ENCODE measurements around the gene MRPS12. TPM values are rescaled to one million over a fixed set of nuclear protein-coding genes. Genes with fewer than 3 reads are reported as not detected.

Gene MRPS12
- total and polyA plus RNA-seq, 9 of the 15 experiments (the other 6 are each of a cell fraction or from before 2014, with no cell fraction given): 8.1 to 174 (median 52.0) TPM

DNA sequence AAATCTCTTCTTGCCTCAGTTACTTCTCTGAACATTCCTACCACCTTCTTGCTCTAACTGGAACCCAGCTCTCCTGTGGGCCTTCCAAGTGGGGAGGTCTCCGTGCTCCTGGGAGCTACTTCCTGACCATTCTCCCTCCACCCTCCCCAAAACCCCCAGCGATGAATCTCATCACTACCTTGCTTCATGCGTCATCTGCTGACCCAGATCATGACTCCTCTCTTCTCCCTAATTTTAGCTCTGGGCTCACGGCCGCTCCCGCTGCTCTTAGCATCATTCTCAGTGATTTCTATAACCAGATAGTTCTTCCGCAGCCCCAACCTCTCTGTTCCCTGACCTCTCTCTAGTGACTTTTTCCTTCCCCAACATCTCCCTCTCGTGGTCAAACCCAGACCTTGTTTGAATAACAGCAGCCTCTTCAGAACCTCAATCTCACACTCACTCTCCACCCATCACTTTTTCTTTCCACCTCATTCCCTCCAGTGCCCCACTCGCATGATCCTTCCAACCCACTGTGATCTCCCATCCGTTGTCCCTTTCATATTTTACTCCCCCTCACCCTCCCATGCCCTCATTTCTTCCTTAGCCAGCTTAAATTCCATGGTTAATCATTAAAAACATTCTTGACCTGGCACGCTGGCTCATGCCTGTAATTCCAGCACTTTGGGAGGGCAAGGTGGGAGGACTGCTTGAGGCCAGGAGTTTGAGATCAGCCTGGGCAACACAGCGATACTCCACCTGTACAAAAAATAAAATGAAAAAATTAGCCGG lies 21.8 kb downstream of the MRPS12 start (continued):
- TF ChIP-seq MLLT1 (IDR thresholded peaks at IDR 0.05): 0 out of 4 replicates have a peak, but pooled peaks of 1 of the 2 experiments have one; percentile 42
- TF ChIP-seq ZNF644 (tag; IDR thresholded peaks at IDR 0.05; ENCODE audit: low read depth): no peak
- TF ChIP-seq FOXM1 (IDR thresholded peaks at IDR 0.05; ENCODE audit: low read depth): no peak
- TF ChIP-seq FOXM1 (CRISPR knock-in tag; IDR thresholded peaks at IDR 0.05; ENCODE audit: low read depth): no peak
- TF ChIP-seq CC2D1A (IDR thresholded peaks at IDR 0.05): peak; percentile 44; the same call in 1 of the 2 replicates
- TF ChIP-seq, protein P1, sequence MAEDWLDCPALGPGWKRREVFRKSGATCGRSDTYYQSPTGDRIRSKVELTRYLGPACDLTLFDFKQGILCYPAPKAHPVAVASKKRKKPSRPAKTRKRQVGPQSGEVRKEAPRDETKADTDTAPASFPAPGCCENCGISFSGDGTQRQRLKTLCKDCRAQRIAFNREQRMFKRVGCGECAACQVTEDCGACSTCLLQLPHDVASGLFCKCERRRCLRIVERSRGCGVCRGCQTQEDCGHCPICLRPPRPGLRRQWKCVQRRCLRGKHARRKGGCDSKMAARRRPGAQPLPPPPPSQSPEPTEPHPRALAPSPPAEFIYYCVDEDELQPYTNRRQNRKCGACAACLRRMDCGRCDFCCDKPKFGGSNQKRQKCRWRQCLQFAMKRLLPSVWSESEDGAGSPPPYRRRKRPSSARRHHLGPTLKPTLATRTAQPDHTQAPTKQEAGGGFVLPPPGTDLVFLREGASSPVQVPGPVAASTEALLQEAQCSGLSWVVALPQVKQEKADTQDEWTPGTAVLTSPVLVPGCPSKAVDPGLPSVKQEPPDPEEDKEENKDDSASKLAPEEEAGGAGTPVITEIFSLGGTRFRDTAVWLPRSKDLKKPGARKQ (CRISPR knock-in tag; IDR thresholded peaks at IDR 0.05): no peak
- no peak for TF ChIP-seq EZH2 (IDR thresholded peaks at IDR 0.05; ENCODE audit: borderline replicate concordance, low read depth, low read length)
- TF ChIP-seq EGR1 (conservative IDR thresholded peaks at IDR 0.05): no peak
- peak; percentile 44; the same call in 1 of the 2 replicates for TF ChIP-seq STAG1 (CRISPR knock-in tag; IDR thresholded peaks at IDR 0.05; ENCODE audit: borderline replicate concordance)
- TF ChIP-seq ZFP36 (IDR thresholded peaks at IDR 0.05; ENCODE audit: low read depth, low read length, partially characterized antibody): peak; percentile 27
- no peak for TF ChIP-seq GATA2 (CRISPR knock-in tag; IDR thresholded peaks at IDR 0.05)
- no peak for TF ChIP-seq BCOR (IDR thresholded peaks at IDR 0.05)
- TF ChIP-seq, protein P2, sequence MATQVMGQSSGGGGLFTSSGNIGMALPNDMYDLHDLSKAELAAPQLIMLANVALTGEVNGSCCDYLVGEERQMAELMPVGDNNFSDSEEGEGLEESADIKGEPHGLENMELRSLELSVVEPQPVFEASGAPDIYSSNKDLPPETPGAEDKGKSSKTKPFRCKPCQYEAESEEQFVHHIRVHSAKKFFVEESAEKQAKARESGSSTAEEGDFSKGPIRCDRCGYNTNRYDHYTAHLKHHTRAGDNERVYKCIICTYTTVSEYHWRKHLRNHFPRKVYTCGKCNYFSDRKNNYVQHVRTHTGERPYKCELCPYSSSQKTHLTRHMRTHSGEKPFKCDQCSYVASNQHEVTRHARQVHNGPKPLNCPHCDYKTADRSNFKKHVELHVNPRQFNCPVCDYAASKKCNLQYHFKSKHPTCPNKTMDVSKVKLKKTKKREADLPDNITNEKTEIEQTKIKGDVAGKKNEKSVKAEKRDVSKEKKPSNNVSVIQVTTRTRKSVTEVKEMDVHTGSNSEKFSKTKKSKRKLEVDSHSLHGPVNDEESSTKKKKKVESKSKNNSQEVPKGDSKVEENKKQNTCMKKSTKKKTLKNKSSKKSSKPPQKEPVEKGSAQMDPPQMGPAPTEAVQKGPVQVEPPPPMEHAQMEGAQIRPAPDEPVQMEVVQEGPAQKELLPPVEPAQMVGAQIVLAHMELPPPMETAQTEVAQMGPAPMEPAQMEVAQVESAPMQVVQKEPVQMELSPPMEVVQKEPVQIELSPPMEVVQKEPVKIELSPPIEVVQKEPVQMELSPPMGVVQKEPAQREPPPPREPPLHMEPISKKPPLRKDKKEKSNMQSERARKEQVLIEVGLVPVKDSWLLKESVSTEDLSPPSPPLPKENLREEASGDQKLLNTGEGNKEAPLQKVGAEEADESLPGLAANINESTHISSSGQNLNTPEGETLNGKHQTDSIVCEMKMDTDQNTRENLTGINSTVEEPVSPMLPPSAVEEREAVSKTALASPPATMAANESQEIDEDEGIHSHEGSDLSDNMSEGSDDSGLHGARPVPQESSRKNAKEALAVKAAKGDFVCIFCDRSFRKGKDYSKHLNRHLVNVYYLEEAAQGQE (IDR thresholded peaks at IDR 0.05; ENCODE audit: borderline replicate concordance): peak; percentile 36; the same call in 1 of the 2 replicates
- TF ChIP-seq, protein P2 (CRISPR knock-in tag; IDR thresholded peaks at IDR 0.05; ENCODE audit: low read depth): no peak
- TF ChIP-seq CTCF (IDR thresholded peaks at IDR 0.05 in 2 of 3, conservative IDR thresholded peaks at IDR 0.05 in 1 of 3; ENCODE audit: insufficient read depth in 2 of 3, low read depth in 1 of 3, low read length in 3 of 3): peak; percentile 43 to 62 (median 62)
